HEK293T (cell line): ENCODE results near the gene VGLL3.

ENCODE experiments used
- ELF4 ChIP-seq: fragments of 450-650 bp; IDR thresholded peaks from 2 replicates; pipeline ENCODE4 v1.6.1; 2017; ENCODE audit warnings: antibody characterized with exemption
- FOXA1 ChIP-seq: fragments of 450-650 bp; IDR thresholded peaks from 2 replicates; pipeline ENCODE4 v1.6.1; 2016; ENCODE audit warnings: mild to moderate bottlenecking

DNA sequence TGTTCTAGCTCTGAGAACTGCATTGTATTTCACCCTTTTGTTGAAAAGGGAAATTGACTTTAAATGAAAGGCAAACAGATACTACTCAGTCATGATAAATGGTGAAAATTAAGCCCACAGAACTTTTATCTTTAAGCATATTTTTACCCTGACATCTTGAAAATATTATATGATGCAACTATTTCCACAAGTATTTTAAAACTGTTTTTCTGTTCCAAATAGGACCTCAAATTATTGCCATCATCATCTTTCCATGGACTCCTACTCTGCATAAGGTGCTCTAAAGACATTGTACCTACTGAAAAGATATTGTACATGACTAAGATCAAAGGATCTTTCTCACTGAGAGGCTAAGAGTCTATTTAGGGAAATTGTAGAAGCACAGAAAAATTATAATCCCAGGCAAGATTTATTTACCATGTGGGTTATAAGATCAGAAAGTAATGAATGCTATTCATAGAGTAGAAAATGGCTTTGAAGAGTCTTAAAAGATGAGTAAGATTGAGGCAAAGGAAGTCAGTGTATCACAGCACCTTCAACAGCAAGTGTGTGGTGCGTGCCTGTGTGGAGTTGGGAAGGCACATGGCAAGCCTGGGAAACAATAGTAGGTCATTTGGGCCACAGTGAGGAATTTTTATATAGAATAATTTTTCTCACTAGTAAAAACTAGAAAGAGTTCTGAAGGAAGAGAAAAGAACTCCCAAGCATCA, 68.8 kb downstream of the VGLL3 start:
- no peak for TF ChIP-seq FOXA1
- no peak for TF ChIP-seq ELF4
